GM12873 (cell line): ENCODE measurements around the gene MAFF.

Source experiments
- CTCF ChIP-seq: IDR thresholded peaks from 2 replicates; pipeline ENCODE4 v1.5.1; 2012; ENCODE audit warnings: low read depth, mild to moderate bottlenecking, moderate library complexity, low read length, control low read depth; ENCODE audit not compliant: insufficient read depth; ENCODE audit errors: missing control alignments

Gene MAFF

GRCh38 chr22:38192475-38192863 lies 9.3 kb upstream of the MAFF start:
- TF ChIP-seq CTCF: no peak

DNA sequence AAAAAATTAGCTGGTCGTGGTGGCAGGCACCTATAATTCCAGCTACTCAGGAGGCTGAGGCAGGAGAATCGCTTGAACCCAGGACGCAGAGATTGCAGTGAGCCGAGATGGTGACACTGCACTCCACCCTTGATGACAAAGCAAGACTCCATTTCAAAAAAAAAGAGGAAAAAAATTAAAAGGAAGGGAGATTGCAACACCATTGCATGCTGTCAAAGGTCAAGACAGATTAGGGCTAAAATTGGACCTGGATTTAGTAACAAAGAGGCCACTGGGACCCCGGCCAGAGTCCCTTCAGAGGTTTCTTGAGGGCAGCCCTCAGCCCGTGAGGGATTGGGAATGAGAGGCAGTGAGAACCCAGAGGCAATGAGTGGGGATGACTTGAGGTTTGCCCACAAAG lies 8.2 kb upstream of the MAFF start:
- no peak for TF ChIP-seq CTCF

DNA sequence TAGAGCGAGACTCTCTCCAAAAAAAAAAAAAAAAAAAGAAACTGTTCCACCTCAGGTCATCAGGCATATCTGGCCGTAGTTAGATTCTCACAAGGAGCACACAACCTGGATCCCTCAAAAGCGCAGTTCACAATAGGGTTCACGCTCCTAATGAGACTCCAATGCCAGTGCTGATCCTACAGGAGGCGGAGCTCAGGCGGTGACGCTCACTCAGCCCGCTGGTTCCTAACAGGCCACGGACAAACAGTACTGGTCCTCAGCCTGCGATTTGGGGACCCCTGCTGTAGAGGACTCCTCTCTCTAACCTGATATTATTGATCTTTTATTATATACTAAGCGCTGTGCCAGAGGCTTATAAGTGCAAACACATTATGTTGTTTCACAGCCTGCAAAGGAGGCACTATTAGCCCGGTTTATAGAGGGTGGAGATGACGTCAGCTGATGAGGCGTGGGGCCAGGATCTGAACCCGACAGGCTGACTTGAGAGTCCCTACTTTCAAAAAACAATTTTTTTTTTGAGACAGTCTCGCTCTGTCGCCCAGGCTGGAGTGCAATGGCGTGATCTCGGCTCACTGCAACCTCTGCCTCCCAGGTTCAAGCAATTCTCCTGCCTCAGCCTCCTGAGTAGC lies 4.9 kb upstream of the MAFF start:
- no peak for TF ChIP-seq CTCF

GRCh38 chr22:38199826-38200559 lies 1.8 kb upstream of the MAFF start:
- no peak for TF ChIP-seq CTCF

GRCh38 chr22:38201371-38201710 lies 453 bp upstream of the MAFF start:
- no peak for TF ChIP-seq CTCF

GRCh38 chr22:38202437-38203089 lies 769 bp downstream of the MAFF start:
- no peak for TF ChIP-seq CTCF

DNA sequence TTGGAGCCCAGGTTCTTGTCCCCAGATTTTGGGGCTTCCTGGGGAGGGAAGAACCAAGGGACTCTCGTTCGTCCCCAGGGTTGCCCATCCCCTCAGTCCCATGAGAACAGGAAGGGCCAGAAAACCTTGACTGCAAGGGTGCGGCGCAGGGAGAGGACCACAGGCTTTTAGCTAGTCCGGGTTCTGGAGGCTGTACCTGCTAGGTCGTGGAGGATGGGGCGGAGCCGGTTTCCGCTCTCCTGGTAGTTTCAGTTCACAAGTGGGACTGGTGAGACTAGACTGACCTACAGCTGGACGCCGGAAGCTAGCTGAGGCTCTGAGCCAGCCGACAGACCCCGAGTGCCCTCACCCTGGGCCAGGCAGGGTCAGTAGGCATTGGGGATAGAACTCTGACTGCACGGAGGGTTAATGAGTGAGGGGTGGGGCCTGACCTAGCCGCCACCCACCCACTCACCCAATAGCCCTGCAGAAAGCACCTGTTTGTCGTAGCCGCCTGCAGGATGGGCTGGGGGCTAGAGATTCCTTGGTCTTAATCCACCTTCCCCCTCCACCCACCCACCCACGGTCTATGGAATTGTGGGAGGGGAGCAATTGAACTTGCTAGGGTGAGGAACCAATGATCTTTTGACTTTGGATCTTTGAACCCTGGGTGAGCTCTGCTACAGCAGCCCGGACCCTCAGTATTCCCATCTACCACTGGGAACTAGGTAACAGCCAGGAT lies 1.5 kb downstream of the MAFF start:
- TF ChIP-seq CTCF: no peak
